Sigmoid colon (tissue), 7 donors: ENCODE data around the gene SLC6A1. TPM values are rescaled to one million over a fixed set of nuclear protein-coding genes. Genes with fewer than 3 reads are reported as not detected.

Experiments
- DNase-seq: peaks from one replicate; pipeline ENCODE4 v3.0.0-alpha.2; 2019
- H3K27ac ChIP-seq, 4 donors: fragments of 200-600 bp; sonication (generic); one replicate each; pipeline ENCODE4 v1.5.1; 2016 to 2019; ENCODE audit warnings: mild to moderate bottlenecking in 1 of 4
- H3K27me3 ChIP-seq, 3 donors: fragments of 200-600 bp; sonication (generic); one replicate each; pipeline ENCODE4 v1.5.1; 2019; ENCODE audit warnings: mild to moderate bottlenecking in 1 of 3
- H3K36me3 ChIP-seq, 4 donors: fragments of 200-600 bp; sonication (generic); one replicate each; pipeline ENCODE4 v1.5.1; 2016 to 2019
- H3K4me1 ChIP-seq, 4 donors: fragments of 200-600 bp; sonication (generic); one replicate each; pipeline ENCODE4 v1.5.1; 2017 to 2019
- H3K4me3 ChIP-seq, 4 donors: fragments of 200-600 bp; sonication (generic); one replicate each; pipeline ENCODE4 v1.5.1; 2017 to 2019; ENCODE audit warnings: mild to moderate bottlenecking in 2 of 4, moderate library complexity in 1 of 4
- H3K9me3 ChIP-seq, 4 donors: fragments of 200-600 bp in 3 of 4; sonication (generic) in 3 of 4; one replicate each; pipeline versions ENCODE4 v1.5.1 to v1.6.1; 2013 to 2019
- EP300 ChIP-seq, 4 donors: sonication (generic); formaldehyde crosslinking; IDR thresholded peaks; one replicate each; pipeline ENCODE4 v1.6.1; 2017; ENCODE audit warnings: antibody characterized with exemption in 4 of 4
- POLR2A ChIP-seq, 2 donors: fragments of 450-650 bp; IDR thresholded peaks; one replicate each; pipeline ENCODE4 v1.6.1; 2016; ENCODE audit warnings: antibody characterized with exemption in 2 of 2, mild to moderate bottlenecking in 2 of 2, moderate library complexity in 2 of 2
- POLR2AphosphoS5 ChIP-seq, 4 donors: sonication (generic); formaldehyde crosslinking; IDR thresholded peaks; one replicate each; pipeline ENCODE4 v1.6.1; 2017; ENCODE audit warnings: antibody characterized with exemption in 4 of 4
- WGBS, 2 donors: extraction: QIAGEN DNeasy Blood & Tissue Kit; methylation state at CpG; one replicate each; pipeline ENCODE4 v1.1.7; 2013; 5-methylcytosine and 5-hydroxymethylcytosine counted together
- intact Hi-C: fragments of 100-400 bp; cut with DNase I; formaldehyde crosslinking; loops from one replicate; pipeline ENCODE4 v1.15.1; 2023
- polyA plus RNA-seq, 3 donors: library from polyadenylated mRNA; stranded (reverse); fragments of 200-250 nt; gene quantifications; one replicate each; pipeline ENCODE4 v1.2.3, GENCODE V29; 2013
- total RNA-seq, 4 donors: library from RNA; depleted of rRNA; stranded (reverse); fragments of >200 nt; gene quantifications; one replicate each; pipeline ENCODE4 v1.1.0, GENCODE V29; 2016
- TF ChIP-seq, protein P1 (sequence below), 4 experiments: fragments of 450-650 bp in 3 of 4; fragments of 200-600 bp in 1 of 4; IDR thresholded peaks; one replicate each; pipeline ENCODE4 v1.5.1; 2016 to 2019; ENCODE audit warnings: antibody characterized with exemption in 4 of 4, mild to moderate bottlenecking in 3 of 4, moderate library complexity in 2 of 4
- donor health status: healthy with polysubstance abuse.
- donor health status: Bipolar disorder and iron deficiency.
- donor health status: healthy.

Gene SLC6A1
- total RNA-seq (1 to 10 TPM in 1 of 4 donors, under 1 TPM in 3; 0.16 to 1.4 (median 0.32) TPM), polyA plus RNA-seq (under 1 TPM in 2 of 3 donors, not detected in 1; under 0.01 to 0.31 TPM)

DNA sequence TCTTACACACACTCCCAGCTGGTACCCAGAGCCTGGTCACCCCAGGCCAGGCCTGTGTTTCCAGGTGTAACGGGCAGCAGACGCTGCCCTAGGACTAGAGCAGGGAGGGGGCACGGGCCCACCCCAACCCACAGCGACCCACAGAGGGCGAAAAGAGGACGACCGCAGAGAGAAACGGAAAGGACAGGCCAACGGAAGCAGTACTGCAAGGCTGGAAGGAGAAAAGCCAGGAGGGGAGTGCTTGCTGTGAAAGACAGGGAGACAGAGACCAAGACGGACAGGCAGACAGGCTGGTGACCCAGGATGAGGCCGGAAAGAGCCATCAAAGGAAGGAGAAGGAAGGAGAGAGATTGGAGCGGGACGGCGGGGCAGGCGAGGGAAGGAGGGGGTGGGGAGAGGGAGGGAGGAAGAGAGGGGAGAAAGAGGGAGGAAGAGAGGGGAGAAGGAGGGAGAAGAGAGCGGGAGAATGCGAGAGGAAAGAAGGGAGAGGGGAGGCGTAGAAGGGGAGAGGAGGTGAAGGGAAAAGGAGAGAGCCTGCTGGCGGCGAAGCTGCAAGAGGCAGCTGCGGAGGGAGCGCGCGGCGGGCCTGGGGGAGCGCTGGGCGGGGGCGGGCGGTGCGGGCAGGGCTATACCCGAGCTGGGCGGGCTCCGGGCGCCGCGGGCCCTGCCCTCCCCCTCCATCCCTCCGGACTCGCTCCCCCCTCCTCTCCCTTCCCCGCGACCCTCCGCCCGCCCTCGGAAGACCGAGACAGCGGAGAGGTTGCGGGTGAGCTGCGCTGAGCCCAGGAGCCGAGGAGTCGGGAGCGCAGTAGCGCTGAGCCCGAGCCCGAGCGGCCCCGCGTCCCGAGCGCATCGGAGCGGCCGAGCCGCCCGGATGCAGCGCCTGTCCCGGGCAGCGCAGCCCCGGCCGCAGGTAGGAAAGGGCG lies at the start of gene SLC6A1:
SLC6A1 (plus strand) TSS at position 732 of the 926 bp plus-strand sequence. CDS start 24,464 bp downstream, outside the sequence.
- Histone ChIP-seq H3K27ac (peak within 1 kb of the TSS in 3 of 4 donors; percentile 10 to 27 (median 17)), H3K27me3 (peaks cover 12 to 36% (median 29%) of the 10 kb centered on the region in 3 donors), H3K36me3 (no peaks in the 10 kb centered on the region), H3K4me3 (peak within 1 kb of the TSS; percentile 24 to 50 (median 46)), H3K9me3 (no peaks in the 10 kb centered on the region), H3K4me1 (peaks cover 0 to 15% (median 6%) of the 10 kb centered on the region in 4 donors)
- intact Hi-C loops, result no loop called here
- WGBS, 2 donors, result 2 to 3% methylated on average over 68 to 69 of the region's 69 CpGs
- TF ChIP-seq, protein P1, sequence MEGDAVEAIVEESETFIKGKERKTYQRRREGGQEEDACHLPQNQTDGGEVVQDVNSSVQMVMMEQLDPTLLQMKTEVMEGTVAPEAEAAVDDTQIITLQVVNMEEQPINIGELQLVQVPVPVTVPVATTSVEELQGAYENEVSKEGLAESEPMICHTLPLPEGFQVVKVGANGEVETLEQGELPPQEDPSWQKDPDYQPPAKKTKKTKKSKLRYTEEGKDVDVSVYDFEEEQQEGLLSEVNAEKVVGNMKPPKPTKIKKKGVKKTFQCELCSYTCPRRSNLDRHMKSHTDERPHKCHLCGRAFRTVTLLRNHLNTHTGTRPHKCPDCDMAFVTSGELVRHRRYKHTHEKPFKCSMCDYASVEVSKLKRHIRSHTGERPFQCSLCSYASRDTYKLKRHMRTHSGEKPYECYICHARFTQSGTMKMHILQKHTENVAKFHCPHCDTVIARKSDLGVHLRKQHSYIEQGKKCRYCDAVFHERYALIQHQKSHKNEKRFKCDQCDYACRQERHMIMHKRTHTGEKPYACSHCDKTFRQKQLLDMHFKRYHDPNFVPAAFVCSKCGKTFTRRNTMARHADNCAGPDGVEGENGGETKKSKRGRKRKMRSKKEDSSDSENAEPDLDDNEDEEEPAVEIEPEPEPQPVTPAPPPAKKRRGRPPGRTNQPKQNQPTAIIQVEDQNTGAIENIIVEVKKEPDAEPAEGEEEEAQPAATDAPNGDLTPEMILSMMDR (IDR thresholded peaks at IDR 0.05), result peak in 1 of 4 experiments; percentile 7
- TF ChIP-seq EP300 (IDR thresholded peaks at IDR 0.05) (no peak), POLR2A (IDR thresholded peaks at IDR 0.05) (no peak), POLR2AphosphoS5 (IDR thresholded peaks at IDR 0.05) (no peak)
- no peak for DNase-seq

DNA sequence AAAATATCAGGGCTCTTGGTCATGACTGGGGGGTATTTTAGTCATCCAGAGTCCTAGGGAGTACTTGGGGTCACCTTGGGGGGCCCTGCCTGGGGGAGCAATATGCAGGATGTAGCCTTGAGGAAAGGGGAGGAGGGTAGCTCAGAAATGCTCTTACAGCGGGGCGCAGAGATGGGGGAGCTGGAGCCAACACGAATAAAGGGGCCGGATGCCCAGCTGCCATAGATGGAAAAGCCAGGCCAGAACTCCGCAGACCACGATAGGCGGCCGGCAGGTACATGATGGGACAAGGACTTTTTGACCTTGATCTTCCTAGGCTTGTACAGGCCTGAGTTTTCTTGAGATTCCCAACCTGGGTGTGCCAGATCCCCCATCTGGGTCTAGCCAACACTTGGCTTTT lies 47.7 kb upstream of the SLC6A1 start:
- H3K36me3 ChIP-seq, result no peaks in the 10 kb centered on the region
- peak; percentile 45 for DNase-seq
- TF ChIP-seq POLR2A (IDR thresholded peaks at IDR 0.05), result no peak
- no peak for TF ChIP-seq POLR2AphosphoS5 (IDR thresholded peaks at IDR 0.05)
- TF ChIP-seq, protein P1 (IDR thresholded peaks at IDR 0.05), result no peak
- no peak for TF ChIP-seq EP300 (IDR thresholded peaks at IDR 0.05)
- H3K27me3 ChIP-seq, result no peaks in the 10 kb centered on the region
- no peaks in the 10 kb centered on the region for H3K9me3 ChIP-seq
- no peak overlapping the region for H3K4me3 ChIP-seq
- 91 to 92% methylated on average over 8 of the region's 8 CpGs for WGBS, 2 donors
- H3K27ac ChIP-seq, result no peak overlapping the region
- H3K4me1 ChIP-seq, result no peaks in the 10 kb centered on the region
- intact Hi-C loops, result loop anchor here (1.0 to 10.0 kb wide), 2 partner anchors 114 to 390 kb away; no protein-coding TSS in a partner anchor

DNA sequence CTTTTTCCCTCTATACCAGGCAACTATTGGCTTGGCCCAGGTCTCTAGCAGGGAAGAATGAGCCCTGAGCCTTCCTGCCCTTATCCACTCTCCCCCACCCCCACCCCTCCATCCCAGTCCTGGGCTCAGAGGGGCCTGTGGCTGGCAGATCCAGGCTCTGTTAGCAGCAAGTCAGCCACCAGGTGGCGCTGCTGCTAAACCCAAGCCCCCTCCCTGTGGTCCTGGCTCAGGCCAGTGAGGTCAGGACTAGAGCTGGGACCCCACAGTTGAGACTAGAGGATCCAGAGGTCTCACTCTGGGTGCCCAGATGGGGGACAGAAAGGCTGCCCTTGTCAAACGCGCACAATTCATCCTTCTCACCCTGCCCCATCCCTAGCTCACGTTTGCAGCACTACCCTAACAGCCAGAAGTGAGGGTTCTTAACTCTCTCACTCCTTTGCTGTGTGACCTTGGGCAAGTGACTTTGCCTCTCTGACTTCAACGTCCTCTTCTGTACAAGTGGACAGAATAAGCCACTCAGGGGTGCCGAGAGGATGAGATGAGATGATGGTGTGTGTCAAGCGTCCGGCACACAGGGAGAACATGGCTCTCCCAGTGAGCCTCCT lies 46.8 kb upstream of the SLC6A1 start:
- intact Hi-C loops, result loop anchor here (1.0 to 10.0 kb wide), 2 partner anchors 114 to 389 kb away; no protein-coding TSS in a partner anchor
- H3K27ac ChIP-seq, result no peak overlapping the region

DNA sequence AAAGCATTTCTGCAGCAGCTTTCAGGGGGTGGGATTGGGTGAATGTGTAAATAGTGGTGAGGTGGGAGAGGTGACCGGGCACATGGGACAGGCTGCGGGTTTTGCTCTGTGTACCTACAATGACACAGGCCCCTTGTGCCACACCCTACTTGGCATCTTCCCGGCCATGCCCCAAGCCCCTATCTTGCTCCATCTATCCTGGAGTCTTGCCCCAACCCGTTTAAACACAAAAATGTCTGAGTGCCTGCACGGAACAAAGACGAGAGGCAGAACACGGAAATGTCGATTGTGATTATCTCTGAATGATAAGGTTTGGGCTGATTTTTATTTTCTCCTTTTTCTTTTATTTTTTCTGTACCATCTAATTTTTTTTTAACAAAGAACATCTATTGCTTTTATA lies 46.0 kb upstream of the SLC6A1 start:
- no peaks in the 10 kb centered on the region for H3K4me1 ChIP-seq
- 40 to 75% methylated on average over 8 of the region's 8 CpGs for WGBS, 2 donors
- H3K27me3 ChIP-seq, result no peaks in the 10 kb centered on the region
- TF ChIP-seq, protein P1 (IDR thresholded peaks at IDR 0.05), result no peak
- TF ChIP-seq POLR2A (IDR thresholded peaks at IDR 0.05), result no peak
- TF ChIP-seq EP300 (IDR thresholded peaks at IDR 0.05), result no peak
- no peak for TF ChIP-seq POLR2AphosphoS5 (IDR thresholded peaks at IDR 0.05)
- H3K9me3 ChIP-seq, result no peaks in the 10 kb centered on the region
- H3K27ac ChIP-seq, result no peak overlapping the region
- H3K4me3 ChIP-seq, result no peak overlapping the region
- DNase-seq, result no peak
- no peaks in the 10 kb centered on the region for H3K36me3 ChIP-seq
- intact Hi-C loops, result loop anchor here (10.0 kb wide), 1 partner anchor 388 kb away; no protein-coding TSS in a partner anchor

More for the DNA sequence above, 46.8 kb upstream of the SLC6A1 start:
- TF ChIP-seq POLR2A (IDR thresholded peaks at IDR 0.05) (no peak), POLR2AphosphoS5 (IDR thresholded peaks at IDR 0.05) (no peak)
- TF ChIP-seq, protein P1 (IDR thresholded peaks at IDR 0.05), result peak; percentile 55 to 89 (median 76)
- H3K36me3 ChIP-seq, result no peaks in the 10 kb centered on the region
- 43 to 50% methylated on average over 8 of the region's 8 CpGs for WGBS, 2 donors
- no peaks in the 10 kb centered on the region for H3K27me3 ChIP-seq
- H3K9me3 ChIP-seq, result no peaks in the 10 kb centered on the region
- DNase-seq, result peak; percentile 65
- no peak overlapping the region for H3K4me3 ChIP-seq
- H3K4me1 ChIP-seq, result no peaks in the 10 kb centered on the region
